Effector memory CD4-positive, alpha-beta T cell (primary cell): Measurements from ENCODE around the gene SRPK2.
"Not testable (repeated sequence)": the region's sequence is repeated elsewhere in the genome, so short reads cannot be mapped to it uniquely, and the experiment has no call there.

Experiments used
- DNase-seq, 3 donors: peaks; one replicate each; pipeline ENCODE4 v3.0.0-alpha.2; 2020
- H3K27ac ChIP-seq: 2 replicates; pipeline ENCODE4 v1.7.0; 2013; ENCODE audit warnings: mild to moderate bottlenecking, low read length, moderate library complexity; ENCODE audit not compliant: insufficient read depth, poor library complexity, severe bottlenecking
- H3K27me3 ChIP-seq: replicated peaks from 2 replicates; pipeline ENCODE4 v1.7.0; 2013; ENCODE audit warnings: mild to moderate bottlenecking, low read length; ENCODE audit not compliant: insufficient read depth, control insufficient read depth, poor library complexity, severe bottlenecking
- H3K36me3 ChIP-seq: 2 replicates; pipeline ENCODE4 v1.7.0; 2013; ENCODE audit warnings: mild to moderate bottlenecking, low read length, moderate library complexity; ENCODE audit not compliant: control insufficient read depth, insufficient read depth
- H3K4me1 ChIP-seq: 2 replicates; pipeline ENCODE4 v1.7.0; 2013; ENCODE audit warnings: low read length, mild to moderate bottlenecking; ENCODE audit not compliant: control insufficient read depth, insufficient read depth, poor library complexity, severe bottlenecking
- H3K4me3 ChIP-seq: 2 replicates; pipeline ENCODE4 v1.7.0; 2013; ENCODE audit warnings: low read length, low read depth, mild to moderate bottlenecking; ENCODE audit not compliant: insufficient read depth, poor library complexity, severe bottlenecking
- H3K9me3 ChIP-seq: 2 replicates; pipeline ENCODE4 v1.7.0; 2013; ENCODE audit warnings: mild to moderate bottlenecking, low read length, moderate library complexity; ENCODE audit not compliant: control insufficient read depth

SRPK2 gene

GRCh38 chr7:105377903-105378302 is 10.8 kb downstream of the SRPK2 start:
- no peak overlapping the region for H3K4me3 ChIP-seq
- peaks cover 3% of the 10 kb centered on the region for H3K4me1 ChIP-seq
- H3K27me3 ChIP-seq = no peaks in the 10 kb centered on the region
- H3K36me3 ChIP-seq = no peaks in the 10 kb centered on the region
- H3K9me3 ChIP-seq = no peaks in the 10 kb centered on the region
- no peak for DNase-seq
- no peak overlapping the region for H3K27ac ChIP-seq

GRCh38 chr7:105376908-105377533 is 11.7 kb downstream of the SRPK2 start:
- H3K9me3 ChIP-seq = no peaks in the 10 kb centered on the region
- no peaks in the 10 kb centered on the region for H3K36me3 ChIP-seq
- no peak overlapping the region for H3K27ac ChIP-seq
- no peak for DNase-seq
- peaks cover 3% of the 10 kb centered on the region for H3K4me1 ChIP-seq
- no peaks in the 10 kb centered on the region for H3K27me3 ChIP-seq
- no peak overlapping the region for H3K4me3 ChIP-seq

GRCh38 chr7:105369944-105370343 is 18.8 kb downstream of the SRPK2 start:
- Histone ChIP-seq H3K27me3 (no peaks in the 10 kb centered on the region), H3K9me3 (no peaks in the 10 kb centered on the region), H3K27ac (no peak overlapping the region), H3K4me1 (no peaks in the 10 kb centered on the region), H3K4me3 (no peak overlapping the region), H3K36me3 (no peaks in the 10 kb centered on the region)
- DNase-seq = no peak

GRCh38 chr7:105367458-105367857 is 21.3 kb downstream of the SRPK2 start:
- DNase-seq = no peak
- no peaks in the 10 kb centered on the region for H3K36me3 ChIP-seq
- no peaks in the 10 kb centered on the region for H3K9me3 ChIP-seq
- H3K27me3 ChIP-seq = no peaks in the 10 kb centered on the region
- H3K27ac ChIP-seq = no peak overlapping the region
- no peak overlapping the region for H3K4me3 ChIP-seq
- no peaks in the 10 kb centered on the region for H3K4me1 ChIP-seq

GRCh38 chr7:105365541-105366534 is 22.9 kb downstream of the SRPK2 start:
- Histone ChIP-seq H3K27me3 (no peaks in the 10 kb centered on the region), H3K4me3 (no peak overlapping the region), H3K4me1 (no peaks in the 10 kb centered on the region), H3K9me3 (no peaks in the 10 kb centered on the region), H3K27ac (no peak overlapping the region), H3K36me3 (no peaks in the 10 kb centered on the region)
- DNase-seq = no peak

GRCh38 chr7:105364684-105365083 is 24.0 kb downstream of the SRPK2 start:
- Histone ChIP-seq H3K4me1 (no peaks in the 10 kb centered on the region), H3K27me3 (no peaks in the 10 kb centered on the region), H3K36me3 (no peaks in the 10 kb centered on the region), H3K27ac (no peak overlapping the region), H3K4me3 (no peak overlapping the region), H3K9me3 (no peaks in the 10 kb centered on the region)
- DNase-seq = no peak

GRCh38 chr7:105363657-105364056 is 25.1 kb downstream of the SRPK2 start:
- H3K36me3 ChIP-seq, H3K4me3 ChIP-seq, H3K9me3 ChIP-seq, H3K27ac ChIP-seq, H3K4me1 ChIP-seq, DNase-seq, H3K27me3 ChIP-seq: not testable (repeated sequence)

GRCh38 chr7:105362685-105363084 is 26.0 kb downstream of the SRPK2 start:
- H3K36me3 ChIP-seq, DNase-seq, H3K27me3 ChIP-seq, H3K27ac ChIP-seq, H3K4me3 ChIP-seq, H3K4me1 ChIP-seq, H3K9me3 ChIP-seq: not testable (repeated sequence)

- not testable (repeated sequence) for H3K27me3 ChIP-seq, H3K36me3 ChIP-seq, H3K9me3 ChIP-seq, H3K27ac ChIP-seq, H3K4me1 ChIP-seq, H3K4me3 ChIP-seq, DNase-seq
Measured at GRCh38 chr7:105361995-105362394, 26.7 kb downstream of the SRPK2 start.

GRCh38 chr7:105360149-105360548 is 28.6 kb downstream of the SRPK2 start:
- H3K4me3 ChIP-seq, H3K4me1 ChIP-seq, H3K36me3 ChIP-seq, H3K27ac ChIP-seq, H3K27me3 ChIP-seq, DNase-seq, H3K9me3 ChIP-seq: not testable (repeated sequence)
